A673 (cell line): ENCODE measurements around the gene STIM1.

ENCODE experiments used
- CTCF ChIP-seq: fragments of 300-800, 200-600 bp; sonication (generic); conservative IDR thresholded peaks from 2 replicates; pipeline ENCODE4 v1.5.1; 2017; ENCODE audit warnings: low read depth, mild to moderate bottlenecking, antibody characterized with exemption, low read length, moderate library complexity, mixed read lengths
- EZH2 ChIP-seq: fragments of 200-600 bp; sonication (generic); IDR thresholded peaks from 2 replicates; pipeline ENCODE4 v1.6.1; 2017; ENCODE audit warnings: borderline replicate concordance, low read depth, mild to moderate bottlenecking, mixed read lengths, antibody characterized with exemption, low read length; ENCODE audit not compliant: poor library complexity, severe bottlenecking

GRCh38 chr11:3853899-3854659 lies 1.4 kb upstream of the STIM1 start:
- TF ChIP-seq EZH2 (no peak), CTCF (no peak)
